Measurements from ENCODE around the gene NR0B2. TPM values are rescaled to one million over a fixed set of nuclear protein-coding genes. Genes with fewer than 3 reads are reported as not detected.
A peak's percentile ranks its signal among the peaks of the same experiment; 100 is the strongest.

The NR0B2 gene
- total and polyA plus RNA-seq, 10 of the 15 experiments (the other 5 are each of a cell fraction or from before 2014, with no cell fraction given) = not detected

GRCh38 chr1:26921540-26922430, 8.0 kb upstream of the NR0B2 start, which contains the start of gene NUDC (continued):
- TF ChIP-seq ZBTB11 (CRISPR knock-in tag; IDR thresholded peaks at IDR 0.05) (no peak), MXI1 (IDR thresholded peaks at IDR 0.05; ENCODE audit: low read depth, low read length) (peak; percentile 42; the same call in 1 of the 2 replicates), PKNOX1 (IDR thresholded peaks at IDR 0.05) (peak; percentile 96), USF1 (IDR thresholded peaks at IDR 0.05; ENCODE audit: borderline replicate concordance, extremely low read length, insufficient read depth, low read depth, low read length) (no peak), SIN3A (IDR thresholded peaks at IDR 0.05; ENCODE audit: low read depth, low read length) (no peak; the same call in 1 of the 2 replicates), BHLHE40 (IDR thresholded peaks at IDR 0.05; ENCODE audit: borderline replicate concordance in 1 of 2, low read depth in 2 of 2, low read length in 1 of 2) (peak in 1 of 2 experiments; percentile 34; a peak in 2 of 4 replicates), DPF2 (IDR thresholded peaks at IDR 0.05) (peak; percentile 50; the same call in 1 of the 2 replicates), SMARCA5 (IDR thresholded peaks at IDR 0.05) (no peak)
